B cell (primary cell): ENCODE measurements around the gene WRAP73. TPM values are rescaled to one million over a fixed set of nuclear protein-coding genes. Genes with fewer than 3 reads are reported as not detected.

Source experiments
- ATAC-seq: fragments of 200-7000 bp; cut with Tn5 transposase; one replicate; pipeline ENCODE4 v1.10.0; 2021; ENCODE audit warnings: low read depth, mild to moderate bottlenecking, moderate number of reproducible peaks, moderate library complexity
- CTCF ChIA-PET: fragments of 350-600 bp; sonication (Branson Sonifier 250); formaldehyde crosslinking; loops from one replicate; lab custom pipeline; 2021; ENCODE audit warnings: antibody characterized with exemption, inconsistent platforms; lab: Charles Lee
- POLR2A ChIA-PET: fragments of 350-600 bp; sonication (Branson Sonifier 250); formaldehyde crosslinking; loops from one replicate; lab custom pipeline; 2021; ENCODE audit warnings: antibody characterized with exemption; lab: Charles Lee
- DNase-seq: peaks from one replicate; pipeline ENCODE4 v3.0.0; 2013
- H2AFZ ChIP-seq: 2 replicates; pipeline ENCODE4 v1.6.1; 2012; ENCODE audit warnings: mild to moderate bottlenecking, low read depth, low read length; ENCODE audit not compliant: insufficient read depth, poor library complexity, severe bottlenecking
- H3K27ac ChIP-seq, 2 donors: 1 replicate in 1 of 2; 2 replicates in 1 of 2; pipeline ENCODE4 v1.5.1; 2012 to 2013; ENCODE audit warnings: low read length in 2 of 2, mild to moderate bottlenecking in 2 of 2, moderate library complexity in 1 of 2
- H3K27me3 ChIP-seq, 4 experiments: fragments of 200-600 bp in 1 of 4; sonication (generic) in 1 of 4; replicated peaks in 1 of 4; 1 replicate in 2 of 4; 2 replicates in 2 of 4; pipeline versions ENCODE4 v1.6.1 to v1.7.0; 2013 to 2016; ENCODE audit warnings: low read length in 3 of 4, mild to moderate bottlenecking in 2 of 4, mixed read lengths in 1 of 4, moderate library complexity in 1 of 4; ENCODE audit not compliant: insufficient read depth in 4 of 4, control insufficient read depth in 3 of 4; ENCODE audit errors: control extremely low read depth in 1 of 4
- H3K36me3 ChIP-seq, 2 experiments: replicated peaks in 1 of 2; 1 replicate in 1 of 2; 2 replicates in 1 of 2; pipeline versions ENCODE4 v1.6.1 to v1.7.1; 2013; ENCODE audit warnings: low read length in 1 of 2; ENCODE audit not compliant: insufficient read depth in 2 of 2, control insufficient read depth in 1 of 2; ENCODE audit errors: control extremely low read depth in 1 of 2, extremely low read depth in 1 of 2
- H3K4me1 ChIP-seq, 2 donors: fragments of 200-600 bp in 1 of 2; sonication (generic) in 1 of 2; 1 replicate in 1 of 2; 2 replicates in 1 of 2; pipeline versions ENCODE4 v1.5.1 to v1.6.1; 2013 to 2017; ENCODE audit warnings: low read length in 2 of 2; ENCODE audit not compliant: control insufficient read depth in 2 of 2, insufficient read depth in 2 of 2
- H3K4me2 ChIP-seq: replicated peaks from 2 replicates; pipeline ENCODE3; 2012; ENCODE audit warnings: mild to moderate bottlenecking, low read depth, low read length; ENCODE audit not compliant: poor library complexity, severe bottlenecking
- H3K4me3 ChIP-seq, 5 experiments: fragments of 200-600 bp in 1 of 5; sonication (generic) in 1 of 5; 1 replicate in 3 of 5; 2 replicates in 2 of 5; pipeline versions ENCODE4 v1.5.1 to v1.7.0; 2011 to 2016; ENCODE audit warnings: low read length in 4 of 5, mild to moderate bottlenecking in 4 of 5, low read depth in 2 of 5, control low read depth in 1 of 5, moderate library complexity in 1 of 5; ENCODE audit not compliant: insufficient read depth in 1 of 5; ENCODE audit errors: control extremely low read depth in 1 of 5, extremely low read depth in 1 of 5
- H3K79me2 ChIP-seq: fragments of 200-600 bp; sonication (generic); one replicate; pipeline ENCODE4 v1.6.0; 2016; ENCODE audit warnings: low read length; ENCODE audit not compliant: control insufficient read depth, insufficient read depth
- H3K9ac ChIP-seq: fragments of 200-600 bp; sonication (generic); 2 replicates; pipeline ENCODE4 v1.6.1; 2017; ENCODE audit warnings: mild to moderate bottlenecking, low read length, moderate library complexity
- H3K9me3 ChIP-seq, 3 donors: one replicate each; pipeline versions ENCODE4 v1.6.1 to v1.7.1; 2013; ENCODE audit warnings: low read length in 2 of 3; ENCODE audit not compliant: control insufficient read depth in 2 of 3, insufficient read depth in 1 of 3; ENCODE audit errors: control extremely low read depth in 1 of 3
- H4K20me1 ChIP-seq: 2 replicates; pipeline ENCODE4 v1.6.0; 2012; ENCODE audit warnings: mild to moderate bottlenecking, low read length; ENCODE audit not compliant: insufficient read depth, control insufficient read depth, poor library complexity, severe bottlenecking
- H3K27ac Mint-ChIP-seq: one replicate; pipeline ENCODE4 v1.8.0; 2021; ENCODE audit warnings: mixed read lengths
- H3K27me3 Mint-ChIP-seq: one replicate; pipeline ENCODE4 v1.8.0; 2021; ENCODE audit warnings: mixed read lengths
- H3K4me1 Mint-ChIP-seq: one replicate; pipeline ENCODE4 v1.8.0; 2021; ENCODE audit warnings: mixed read lengths
- H3K4me3 Mint-ChIP-seq: one replicate; pipeline ENCODE4 v1.8.0; 2021; ENCODE audit warnings: mixed read lengths
- H3K9me3 Mint-ChIP-seq: one replicate; pipeline ENCODE4 v1.8.0; 2022; ENCODE audit warnings: mixed read lengths; ENCODE audit not compliant: insufficient read depth
- EZH2 ChIP-seq: IDR thresholded peaks from 2 replicates; pipeline ENCODE4 v1.6.1; 2012; ENCODE audit warnings: borderline replicate concordance, low read depth, mild to moderate bottlenecking, moderate library complexity, low read length; ENCODE audit not compliant: insufficient read depth, poor library complexity, severe bottlenecking
- WGBS: methylation state at CpG from one replicate; pipeline ENCODE4 v1.1.5; 2013; ENCODE audit warnings: missing lambda C conversion rate; ENCODE audit not compliant: insufficient coverage; 5-methylcytosine and 5-hydroxymethylcytosine counted together
- intact Hi-C: fragments of 100-400 bp; cut with micrococcal nuclease; formaldehyde crosslinking; loops from one replicate; pipeline ENCODE4 v1.10.0; 2022
- polyA plus RNA-seq: library from polyadenylated mRNA; depleted of rRNA; stranded (reverse); fragments of >200 nt; gene quantifications from 2 replicates; pipeline ENCODE4 v1.2.3, GENCODE V29; 2012
- total RNA-seq, 2 donors: library from RNA; stranded (reverse); fragments of 120-200 nt in 1 of 2; gene quantifications; 1 replicate in 1 of 2; 2 replicates in 1 of 2; pipeline versions ENCODE4 v1.2.3 to v1.2.4, GENCODE V29; 2013 to 2022
- TF ChIP-seq, protein P1 (sequence below): fragments of 200-600 bp; IDR thresholded peaks from one replicate; pipeline ENCODE4 v1.8.0; 2022; ENCODE audit warnings: antibody characterized with exemption, mild to moderate bottlenecking

The WRAP73 gene
- total and polyA plus RNA-seq, 2 donors (not counting 1 experiment from before 2014, with no cell fraction given), result 37.1 to 68.5 TPM

DNA sequence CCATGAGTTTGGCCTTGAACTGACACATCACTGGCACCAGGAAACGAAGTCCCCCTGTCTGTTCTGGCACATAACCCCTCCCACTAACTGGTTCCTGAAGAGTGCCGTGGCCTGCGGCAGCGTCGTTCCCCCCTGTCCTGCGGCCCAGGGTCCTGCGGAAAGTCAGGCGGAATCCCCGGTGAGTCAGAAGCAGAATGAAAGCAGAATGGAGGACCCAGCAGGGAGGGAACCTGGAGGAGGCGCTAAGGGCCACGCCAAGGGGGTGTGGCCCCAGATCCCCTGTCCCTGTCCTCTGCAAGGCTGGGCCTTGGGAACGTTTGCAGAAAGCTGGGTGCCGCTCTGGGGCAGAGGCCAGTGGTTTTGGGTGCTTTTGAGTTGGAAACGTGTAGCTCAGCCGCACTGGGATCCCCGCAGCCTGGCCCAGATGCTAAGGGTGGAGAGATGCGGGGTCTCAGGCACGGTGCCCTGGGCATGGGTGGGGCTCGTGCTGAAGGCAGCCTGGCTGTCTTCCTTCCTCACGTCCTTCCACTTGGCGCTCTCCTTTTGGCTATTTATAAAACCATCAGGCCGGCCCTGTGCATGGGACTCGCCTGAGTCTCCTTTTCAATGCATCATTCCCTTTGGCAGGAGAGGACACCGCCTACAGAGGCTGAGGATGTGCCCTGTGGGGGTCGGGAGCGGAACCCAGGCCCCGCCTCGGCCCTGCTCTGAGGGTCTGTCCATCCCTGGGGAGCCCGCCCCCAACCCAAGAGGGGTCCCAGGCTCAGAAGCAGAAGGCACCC, 38.6 kb upstream of the WRAP73 start:
- Mint-ChIP-seq H3K4me3 (no peak overlapping the region), H3K27ac (no peak overlapping the region), H3K27me3 (peaks cover 5% of the 10 kb centered on the region), H3K9me3 (no peaks in the 10 kb centered on the region), H3K4me1 (peaks cover 3% of the 10 kb centered on the region)
- H3K9me3 ChIP-seq, result no peaks in the 10 kb centered on the region
- no peak for TF ChIP-seq EZH2
- TF ChIP-seq, protein P1, sequence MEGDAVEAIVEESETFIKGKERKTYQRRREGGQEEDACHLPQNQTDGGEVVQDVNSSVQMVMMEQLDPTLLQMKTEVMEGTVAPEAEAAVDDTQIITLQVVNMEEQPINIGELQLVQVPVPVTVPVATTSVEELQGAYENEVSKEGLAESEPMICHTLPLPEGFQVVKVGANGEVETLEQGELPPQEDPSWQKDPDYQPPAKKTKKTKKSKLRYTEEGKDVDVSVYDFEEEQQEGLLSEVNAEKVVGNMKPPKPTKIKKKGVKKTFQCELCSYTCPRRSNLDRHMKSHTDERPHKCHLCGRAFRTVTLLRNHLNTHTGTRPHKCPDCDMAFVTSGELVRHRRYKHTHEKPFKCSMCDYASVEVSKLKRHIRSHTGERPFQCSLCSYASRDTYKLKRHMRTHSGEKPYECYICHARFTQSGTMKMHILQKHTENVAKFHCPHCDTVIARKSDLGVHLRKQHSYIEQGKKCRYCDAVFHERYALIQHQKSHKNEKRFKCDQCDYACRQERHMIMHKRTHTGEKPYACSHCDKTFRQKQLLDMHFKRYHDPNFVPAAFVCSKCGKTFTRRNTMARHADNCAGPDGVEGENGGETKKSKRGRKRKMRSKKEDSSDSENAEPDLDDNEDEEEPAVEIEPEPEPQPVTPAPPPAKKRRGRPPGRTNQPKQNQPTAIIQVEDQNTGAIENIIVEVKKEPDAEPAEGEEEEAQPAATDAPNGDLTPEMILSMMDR, result no peak
- DNase-seq, result no peak
- ChIA-PET CTCF (no interaction called here), POLR2A (no interaction called here)
- intact Hi-C loops, result no loop called here
- H3K27ac ChIP-seq, result no peak overlapping the region
- no peaks in the 10 kb centered on the region for H3K36me3 ChIP-seq
- H3K9ac ChIP-seq, result no peak overlapping the region
- H3K4me3 ChIP-seq, result no peak overlapping the region
- H2AFZ ChIP-seq, result no peak overlapping the region
- no peaks in the 10 kb centered on the region for H3K4me1 ChIP-seq
- ATAC-seq, result no peak
- no peak overlapping the region for H3K4me2 ChIP-seq
- H4K20me1 ChIP-seq, result no peaks in the 10 kb centered on the region
- whole genome bisulfite sequencing, result 75% methylated on average over 28 of the region's 29 CpGs
- H3K27me3 ChIP-seq, result peaks cover 0 to 2% (median 0%) of the 10 kb centered on the region in 4 experiments
- H3K79me2 ChIP-seq, result no peaks in the 10 kb centered on the region

DNA sequence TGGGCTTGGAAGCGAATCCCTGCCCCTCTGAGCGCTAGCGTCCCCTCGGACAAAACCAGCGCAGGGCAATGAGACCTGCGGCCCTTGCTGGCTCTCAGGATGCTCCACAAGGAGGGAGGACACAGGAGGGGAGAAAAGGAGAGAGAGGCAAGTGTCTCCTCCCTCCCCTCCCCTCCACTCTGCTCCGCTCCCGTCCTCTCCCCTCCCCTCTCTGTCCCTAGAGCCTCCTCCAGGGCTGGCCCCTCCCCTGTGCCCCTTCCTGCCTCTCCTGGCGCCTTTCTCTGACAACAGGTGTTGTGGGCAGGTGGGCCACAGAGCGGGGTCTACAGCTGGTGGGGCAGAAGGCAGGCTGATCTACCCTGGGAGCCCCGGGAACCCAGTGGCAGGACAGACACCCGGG, 37.6 kb upstream of the WRAP73 start:
- H3K27ac Mint-ChIP-seq, result no peak overlapping the region
- H3K4me3 Mint-ChIP-seq, result no peak overlapping the region
- Histone ChIP-seq H3K9me3 (no peaks in the 10 kb centered on the region), H3K79me2 (no peaks in the 10 kb centered on the region), H3K27me3 (peaks cover 0 to 2% (median 0%) of the 10 kb centered on the region in 4 experiments), H3K36me3 (no peaks in the 10 kb centered on the region), H3K27ac (no peak overlapping the region), H4K20me1 (no peaks in the 10 kb centered on the region), H3K4me1 (no peaks in the 10 kb centered on the region), H2AFZ (no peak overlapping the region), H3K4me2 (no peak overlapping the region), H3K9ac (no peak overlapping the region), H3K4me3 (no peak overlapping the region)
- ATAC-seq, result no peak
- H3K27me3 Mint-ChIP-seq, result peaks cover 10% of the 10 kb centered on the region
- ChIA-PET CTCF (no interaction called here), POLR2A (no interaction called here)
- WGBS, result 83% methylated on average over 5 of the region's 12 CpGs
- peaks cover 9% of the 10 kb centered on the region for H3K4me1 Mint-ChIP-seq
- TF ChIP-seq, protein P1, result no peak
- TF ChIP-seq EZH2, result no peak
- DNase-seq, result no peak
- H3K9me3 Mint-ChIP-seq, result no peaks in the 10 kb centered on the region
- intact Hi-C loops, result no loop called here
